B cell (primary cell): ENCODE data around the gene SMIM35.
"Not testable (repeated sequence)": the region's sequence is repeated elsewhere in the genome, so short reads cannot be mapped to it uniquely, and the experiment has no call there.

ENCODE experiments used
- CTCF ChIP-seq: fragments of 200-600 bp; IDR thresholded peaks from one replicate; pipeline ENCODE4 v1.8.0; 2022; ENCODE audit warnings: antibody characterized with exemption, mild to moderate bottlenecking
- EZH2 ChIP-seq: IDR thresholded peaks from 2 replicates; pipeline ENCODE4 v1.6.1; 2012; ENCODE audit warnings: borderline replicate concordance, low read depth, mild to moderate bottlenecking, moderate library complexity, low read length; ENCODE audit not compliant: insufficient read depth, poor library complexity, severe bottlenecking

GRCh38 chr11:117978291-117978910, 108.4 kb downstream of the SMIM35 start:
- not testable (repeated sequence) for TF ChIP-seq CTCF, EZH2
